ENCODE data around the gene SHH.
"Not testable (repeated sequence)": the region's sequence is repeated elsewhere in the genome, so short reads cannot be mapped to it uniquely, and the experiment has no call there.

Gene SHH

DNA sequence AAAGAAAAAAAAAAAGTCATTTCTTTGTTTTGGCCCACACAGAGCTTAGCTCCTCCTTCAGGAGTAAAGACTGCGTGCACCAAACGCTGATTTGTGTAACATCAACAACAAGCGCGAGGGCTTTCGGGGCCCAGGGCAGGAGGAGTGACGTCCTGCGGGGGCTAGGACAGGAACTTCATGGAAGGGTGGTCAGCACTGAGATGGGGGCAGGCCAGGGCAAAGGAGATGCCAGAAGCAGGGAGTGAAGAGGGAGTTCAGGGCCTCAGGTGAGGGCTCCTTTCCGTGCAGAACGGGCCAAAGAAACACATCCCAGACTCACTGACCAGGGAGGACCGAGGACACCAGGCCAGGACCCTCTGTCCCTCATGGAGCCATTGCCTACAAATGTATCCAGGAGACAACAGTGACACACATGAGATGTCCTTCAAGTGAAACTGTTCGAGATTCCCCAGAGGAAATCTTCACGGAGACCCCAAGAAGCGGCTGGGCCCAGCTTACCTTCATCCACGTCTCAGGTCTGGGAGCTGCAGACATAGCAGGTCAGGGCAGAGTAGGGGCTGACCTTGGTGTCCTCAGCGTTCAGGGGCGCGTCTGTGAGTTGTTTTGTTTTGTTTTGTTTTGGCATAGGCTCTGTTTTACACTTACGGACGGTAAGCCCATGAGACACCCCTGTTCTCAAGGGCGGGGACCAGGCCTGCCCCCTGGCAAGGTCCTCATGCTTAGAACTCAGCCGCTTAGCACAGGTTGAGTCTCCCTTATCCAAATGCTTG is 30.4 kb upstream of the SHH start:
- DNase-seq, result no peak

DNA sequence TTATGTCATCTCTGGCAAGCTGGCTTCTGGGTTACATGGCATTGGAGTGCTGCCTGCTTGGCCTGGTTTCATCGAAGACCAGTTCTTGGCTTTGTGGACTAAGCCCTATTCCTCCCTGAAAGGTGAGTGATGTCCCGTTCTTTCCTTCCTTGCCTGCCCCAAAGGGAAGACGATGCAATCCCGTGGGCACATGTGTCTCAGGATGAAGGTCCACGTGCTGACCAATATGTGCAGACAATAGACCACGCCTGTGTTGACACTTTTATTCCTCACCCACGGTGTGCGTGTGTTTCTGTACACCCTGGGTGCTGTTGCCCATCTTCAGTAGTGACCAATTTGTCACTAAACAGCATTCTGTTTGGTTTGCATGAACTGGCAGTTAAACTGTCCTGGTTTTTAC is 28.6 kb upstream of the SHH start:
- no peak for DNase-seq

DNA sequence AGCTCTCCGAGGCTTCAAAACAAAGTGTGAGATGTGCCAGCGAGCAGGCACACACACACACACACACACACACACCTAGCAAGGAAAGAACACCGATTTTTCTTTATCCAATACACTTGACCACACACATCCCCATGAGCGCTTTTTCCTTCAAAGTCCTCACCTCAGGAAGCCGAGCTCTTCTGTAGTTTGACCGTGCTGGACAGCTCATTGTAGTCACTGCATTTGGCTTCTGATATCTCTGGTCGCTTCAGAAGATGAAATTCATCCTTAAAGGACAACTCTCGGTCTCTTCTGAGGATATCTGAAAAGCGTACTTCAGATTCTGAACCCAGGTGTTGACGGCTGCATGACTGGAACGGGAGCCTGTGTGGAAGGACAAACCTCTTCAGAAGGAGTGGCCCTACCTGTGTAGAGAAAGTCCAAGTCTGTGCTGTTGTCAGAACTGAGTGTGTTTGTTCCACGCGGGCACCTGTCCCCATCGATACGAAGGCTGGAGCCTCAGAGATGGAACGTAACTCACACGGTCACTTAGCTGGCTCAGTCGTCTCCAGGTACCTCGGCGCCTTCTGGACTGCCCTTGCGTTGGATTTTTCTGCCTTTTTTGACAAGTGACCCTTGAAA is 28.1 kb upstream of the SHH start:
- DNase-seq, result no peak

DNA sequence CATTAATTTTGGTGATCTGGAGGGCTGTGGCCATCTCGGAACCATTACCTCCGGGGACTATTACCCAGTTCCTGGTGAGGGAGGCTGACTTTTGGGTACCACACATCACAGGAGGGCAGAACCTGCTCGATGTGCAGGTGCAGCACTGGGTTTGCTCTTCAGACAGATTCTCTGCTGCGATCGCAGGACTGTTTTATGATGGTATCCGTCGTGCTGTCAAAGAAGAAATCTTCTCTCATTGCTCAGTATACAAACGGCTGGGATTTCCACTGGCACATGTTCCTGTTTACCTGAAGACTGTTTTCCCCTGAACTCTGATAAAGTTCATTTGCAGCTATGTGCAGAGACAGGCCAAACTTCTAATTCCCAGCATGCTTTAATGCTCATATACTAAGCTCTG is 27.2 kb upstream of the SHH start:
- no peak for DNase-seq

DNA sequence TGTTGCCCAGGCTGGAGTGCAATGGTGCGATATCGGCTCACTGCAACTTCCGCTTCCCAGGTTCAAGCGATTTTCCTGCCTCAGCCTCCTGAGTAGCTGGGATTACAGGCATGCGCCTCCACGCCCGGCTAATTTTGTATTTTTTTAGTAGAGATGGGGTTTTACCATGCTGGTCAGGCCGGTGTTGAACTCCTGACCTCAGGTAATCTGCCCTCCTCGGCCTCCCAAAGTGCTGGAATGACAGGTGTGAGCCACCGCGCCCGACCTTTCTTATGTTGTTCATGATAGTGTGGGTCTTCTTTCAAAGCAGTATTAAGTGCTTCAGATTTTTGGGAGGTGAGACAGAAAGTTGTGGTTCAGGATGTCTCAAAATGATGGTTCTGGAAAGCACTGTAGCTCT is 26.0 kb upstream of the SHH start:
- not testable (repeated sequence) for DNase-seq

DNA sequence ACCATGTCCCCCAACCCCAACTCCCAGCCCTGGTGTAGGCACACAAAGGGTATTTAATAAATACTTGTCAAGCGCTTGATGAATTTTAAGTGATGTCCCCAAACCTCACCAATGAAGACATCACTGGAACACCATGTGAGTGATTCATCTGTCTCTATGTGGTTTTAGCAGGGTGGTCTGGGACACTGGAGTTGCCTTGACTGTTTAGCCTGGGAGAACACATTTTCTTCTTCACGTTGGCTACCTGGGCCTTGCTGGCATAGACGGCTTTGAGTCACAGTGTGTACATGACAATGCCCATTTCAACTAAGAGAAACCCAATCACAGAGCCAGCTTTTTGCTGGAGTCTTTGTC is 24.8 kb upstream of the SHH start:
- DNase-seq, result no peak

DNA sequence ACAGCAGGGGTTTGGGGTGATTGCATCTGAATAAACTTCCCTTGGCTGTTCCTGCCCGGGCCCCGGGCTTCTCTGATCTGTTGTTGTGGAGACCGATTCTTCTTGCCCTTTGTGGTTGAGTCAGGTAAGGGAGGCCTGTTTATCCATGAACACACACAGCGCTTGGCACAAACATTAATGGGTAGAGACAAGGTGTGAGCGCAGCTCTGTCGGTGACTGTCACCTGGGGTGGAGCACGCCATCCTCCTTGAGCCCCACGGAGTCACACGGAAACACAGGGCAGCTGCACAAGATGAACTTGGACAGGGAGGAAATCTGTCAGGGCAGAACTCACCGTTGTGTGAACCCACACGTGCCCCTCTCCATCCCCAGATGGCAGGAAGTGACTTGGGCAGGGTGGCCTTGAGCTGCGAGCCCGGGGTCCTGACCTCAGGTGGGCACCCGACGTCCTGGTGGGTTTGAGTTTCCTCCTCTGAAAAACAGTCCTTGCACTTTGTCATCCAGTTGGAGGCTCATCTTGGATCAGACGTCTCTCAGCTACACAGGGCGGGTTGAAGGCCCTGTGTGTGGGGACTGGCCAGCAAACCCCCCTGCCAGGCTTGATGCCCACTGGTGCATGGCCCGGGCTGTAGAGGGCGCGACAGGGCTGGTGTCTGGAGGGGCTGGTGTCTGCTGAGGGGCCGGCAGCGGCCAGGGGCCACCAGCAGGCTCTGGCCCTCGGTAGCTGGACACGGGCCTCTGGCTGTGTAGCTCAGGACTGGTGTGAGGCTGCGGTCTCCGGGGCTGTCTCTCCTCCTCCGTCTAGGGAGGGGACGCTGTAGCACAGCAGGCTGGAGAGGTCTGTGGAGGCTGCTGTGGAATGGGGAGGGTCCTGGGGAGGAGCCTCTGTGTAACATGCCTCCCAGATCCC is 24.2 kb upstream of the SHH start:
- DNase-seq, result no peak

DNA sequence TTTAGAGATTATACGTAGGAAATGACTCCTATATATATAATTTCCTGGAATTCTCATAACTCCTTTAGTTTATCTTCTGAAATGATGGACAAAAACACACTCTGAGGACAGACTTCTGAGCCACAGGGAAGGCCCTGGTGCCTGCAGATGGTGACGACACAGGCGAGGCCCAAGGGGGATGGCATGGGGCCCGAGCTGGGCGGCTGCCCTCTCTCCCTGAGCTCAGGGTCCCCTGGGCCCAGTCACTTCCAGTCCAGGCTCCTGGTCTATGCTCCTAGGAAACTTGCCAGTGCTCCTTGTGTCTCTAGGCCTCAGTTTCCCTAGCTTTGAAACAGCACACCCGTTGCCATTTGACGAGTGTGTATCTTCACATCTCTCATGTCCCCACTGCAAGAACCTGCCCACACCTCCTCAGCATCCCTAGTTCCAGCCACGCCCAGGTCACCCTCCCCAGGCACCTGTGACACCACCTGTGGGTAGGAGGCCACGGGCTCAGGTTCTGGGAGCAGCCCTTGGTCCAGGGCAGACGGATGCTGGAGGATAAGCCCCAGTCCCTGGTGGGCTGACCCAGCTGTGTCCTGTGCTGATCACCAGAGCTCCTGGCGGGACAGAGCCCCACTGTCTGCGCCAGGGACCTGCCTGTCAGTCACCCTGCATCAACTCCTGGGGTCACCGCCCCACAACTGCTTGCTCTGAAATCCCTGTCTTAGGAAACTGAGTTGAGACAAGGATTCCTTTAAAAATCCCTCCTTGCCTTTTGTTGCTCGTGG is 23.4 kb upstream of the SHH start:
- DNase-seq, result no peak

DNA sequence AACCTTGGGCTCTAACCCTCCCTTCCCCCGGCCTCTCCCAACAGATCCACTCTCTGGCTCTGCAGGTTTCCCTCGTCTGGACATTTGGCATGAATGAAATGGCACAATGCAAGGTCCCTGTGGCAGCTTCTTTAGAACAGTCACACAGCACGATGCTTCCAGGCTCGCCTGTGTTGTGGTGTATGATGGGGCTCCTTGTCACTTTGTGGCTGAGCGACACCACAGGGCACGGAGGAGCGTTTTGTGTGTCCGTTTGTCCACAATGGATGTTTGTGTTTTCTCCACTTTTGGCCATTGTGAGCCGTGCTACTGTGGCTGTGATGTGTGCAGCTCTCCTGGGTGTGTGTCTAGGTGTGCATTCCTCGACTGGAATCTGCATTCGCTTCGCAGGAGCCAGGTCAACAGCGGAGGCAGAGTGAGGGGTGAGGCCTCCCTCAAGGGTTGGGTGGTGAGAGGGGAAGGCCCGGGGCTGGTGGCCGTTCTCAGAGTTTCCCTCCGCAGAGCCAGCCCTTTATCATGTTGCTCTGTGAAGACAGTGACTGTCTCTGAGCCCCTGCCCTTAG is 22.3 kb upstream of the SHH start:
- DNase-seq, result no peak

DNA sequence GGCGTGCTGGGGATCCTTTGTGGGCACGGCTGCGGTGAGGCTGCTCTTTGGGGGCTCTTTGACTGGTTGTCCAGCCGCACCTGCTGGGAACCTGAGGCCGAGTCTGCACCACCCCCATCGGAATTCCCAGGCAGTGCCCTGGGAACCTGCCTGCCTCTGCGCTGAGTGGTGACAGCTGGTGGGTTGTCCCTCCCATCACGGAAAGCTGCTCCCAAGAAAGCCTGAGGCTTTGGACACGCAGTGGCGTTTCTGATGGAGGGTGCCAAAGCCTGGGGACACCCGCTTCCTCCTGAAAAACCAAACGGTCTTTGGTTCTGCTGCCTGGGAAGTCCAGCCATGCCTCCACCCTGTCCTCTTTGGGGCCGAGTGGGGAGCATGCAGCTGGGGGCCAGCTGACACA is 21.4 kb upstream of the SHH start:
- no peak for DNase-seq

DNA sequence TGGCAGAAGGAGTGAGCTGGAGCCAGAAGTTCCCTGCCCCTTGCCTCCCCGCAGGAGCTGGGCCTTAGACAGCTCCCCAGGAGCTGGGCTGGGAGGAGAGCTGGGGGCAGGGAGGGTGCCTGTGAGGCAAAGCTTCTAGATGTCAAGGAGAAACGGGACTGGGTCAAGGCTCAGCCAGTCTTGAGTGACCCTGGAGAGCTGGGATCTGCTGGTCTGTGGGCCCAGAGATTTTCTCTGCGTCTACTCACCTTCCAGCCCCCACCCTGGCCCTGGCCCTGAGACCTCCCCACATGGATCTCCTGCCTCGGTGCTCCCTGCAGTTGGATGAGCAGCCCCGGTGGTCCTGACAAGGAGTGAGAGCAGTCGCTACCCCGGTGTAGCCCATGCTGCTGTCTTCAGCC is 20.3 kb upstream of the SHH start:
- DNase-seq, result no peak

DNA sequence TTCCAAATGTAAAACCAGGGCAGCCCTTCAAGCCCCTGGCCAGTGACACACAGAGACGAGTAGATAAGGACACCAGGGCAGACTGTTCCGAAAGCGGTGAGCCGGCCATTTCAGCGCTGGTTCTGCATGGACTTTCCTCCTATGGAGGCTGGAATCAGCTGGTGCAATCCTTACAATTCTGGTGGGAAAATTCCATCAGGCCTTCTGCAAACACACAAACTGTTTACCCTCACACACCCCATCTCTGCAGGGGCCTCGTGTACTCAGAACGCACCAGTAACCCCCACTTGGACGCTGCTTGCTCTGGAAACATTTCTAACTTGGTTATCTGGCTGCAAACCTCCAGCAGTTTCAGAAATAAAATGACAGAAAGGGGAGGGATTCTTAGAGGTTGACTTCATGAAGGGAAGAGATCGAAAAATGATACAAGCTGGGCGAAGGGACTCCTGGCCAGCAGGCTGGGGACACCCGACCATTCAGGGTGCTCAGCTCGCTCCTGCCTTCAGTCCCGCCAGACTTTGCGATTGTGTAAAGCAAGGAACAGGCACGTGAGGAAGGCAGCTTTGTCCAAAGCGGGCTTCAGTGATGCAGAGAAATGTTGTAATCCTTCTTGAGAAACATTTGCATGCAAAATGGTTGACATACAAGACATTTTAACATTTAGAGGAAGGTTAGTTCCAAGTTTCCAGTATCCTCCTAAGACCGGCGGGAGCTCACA is 19.7 kb upstream of the SHH start:
- DNase-seq, result no peak

DNA sequence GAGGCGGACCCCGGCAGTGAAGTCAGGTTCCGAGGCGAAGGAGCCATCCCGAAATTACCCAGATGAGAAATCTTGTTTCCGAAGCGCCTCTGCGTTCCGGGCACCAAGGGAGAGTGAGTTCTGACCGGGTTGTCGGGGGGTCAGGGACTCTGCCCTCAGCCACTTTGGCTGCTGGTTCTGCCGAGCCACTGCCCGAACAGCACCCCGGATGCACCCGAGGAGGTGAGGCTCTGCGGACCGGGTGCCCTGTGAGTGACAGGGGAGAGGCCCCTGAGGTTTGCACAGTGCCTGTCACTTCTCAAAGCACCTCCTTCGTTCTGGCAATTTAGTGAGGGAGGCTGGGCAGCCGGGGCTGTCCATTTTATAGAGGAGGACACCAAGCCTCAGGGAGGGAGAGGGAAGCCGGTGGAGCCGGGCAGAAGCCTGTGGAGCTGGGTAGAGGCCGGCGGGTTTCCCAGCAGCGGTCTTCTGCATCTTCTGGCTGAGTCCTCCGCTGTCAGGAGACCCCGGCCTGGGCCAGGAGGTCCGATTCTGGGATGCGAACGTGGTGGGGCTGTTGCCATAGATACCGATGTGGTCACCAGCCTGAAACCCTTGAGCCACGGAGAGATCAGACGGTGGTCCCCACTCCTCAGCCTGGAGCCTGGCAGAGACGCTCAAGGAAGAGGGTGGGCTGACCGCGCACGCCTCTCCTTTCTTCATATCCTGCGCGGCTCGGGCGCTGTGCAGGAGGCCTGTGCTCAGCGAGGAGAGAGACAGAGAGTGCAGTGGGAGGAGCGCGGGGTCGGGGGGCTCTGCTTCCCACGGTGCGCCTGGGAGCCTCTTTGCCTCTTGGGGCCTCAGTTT is 18.9 kb upstream of the SHH start:
- no peak for DNase-seq

DNA sequence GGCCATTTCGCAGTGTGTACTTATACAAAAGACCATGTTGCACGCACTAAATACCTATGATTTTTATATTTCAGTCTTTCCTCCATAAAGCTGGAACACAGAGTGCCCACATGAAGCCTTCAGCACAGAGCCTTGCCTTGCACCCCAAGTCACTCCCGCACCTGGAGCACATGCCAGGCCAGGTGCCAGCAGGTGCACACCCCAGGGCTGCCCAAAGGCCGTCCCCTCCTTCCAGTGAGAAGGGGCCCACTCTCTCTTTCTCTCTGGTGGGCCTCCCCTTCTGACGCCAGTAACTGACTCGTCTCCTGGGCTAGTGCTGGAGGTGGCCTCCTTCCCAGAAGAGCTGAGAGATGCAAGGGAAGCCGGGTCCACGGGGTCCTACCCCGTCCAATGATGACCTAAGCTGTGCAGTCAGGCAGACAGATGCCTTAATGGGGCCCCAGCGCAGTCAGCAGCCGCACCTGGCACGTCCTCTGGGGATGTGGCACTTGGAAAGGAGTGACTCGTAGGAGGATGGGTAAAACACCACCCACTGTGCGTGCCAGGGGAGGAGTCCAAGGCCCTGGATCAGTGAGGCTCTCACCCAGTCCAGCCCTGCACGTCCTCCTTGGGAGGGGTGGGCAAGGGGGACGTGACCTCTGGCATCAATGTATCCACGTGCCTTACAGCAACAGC is 17.7 kb upstream of the SHH start:
- no peak for DNase-seq

DNA sequence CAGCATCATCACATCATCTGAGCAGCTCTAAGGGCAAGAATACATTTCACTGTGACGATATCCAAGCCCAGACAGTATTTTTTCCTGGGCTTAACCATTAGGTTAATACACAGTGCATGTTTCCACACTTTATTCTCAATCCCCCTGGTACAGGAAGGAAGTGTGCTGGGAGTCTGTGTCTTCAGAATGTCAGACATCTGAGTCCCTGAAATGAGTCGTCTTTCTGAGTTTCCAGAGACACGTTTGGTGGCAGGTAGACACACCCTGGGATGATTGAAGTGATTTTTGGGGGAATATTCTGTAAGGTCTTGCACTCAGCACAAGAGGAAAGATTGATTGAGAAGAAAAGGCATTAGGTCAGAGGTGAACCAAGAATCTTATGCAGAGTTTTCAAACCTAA is 13.1 kb upstream of the SHH start:
- no peak for DNase-seq

DNA sequence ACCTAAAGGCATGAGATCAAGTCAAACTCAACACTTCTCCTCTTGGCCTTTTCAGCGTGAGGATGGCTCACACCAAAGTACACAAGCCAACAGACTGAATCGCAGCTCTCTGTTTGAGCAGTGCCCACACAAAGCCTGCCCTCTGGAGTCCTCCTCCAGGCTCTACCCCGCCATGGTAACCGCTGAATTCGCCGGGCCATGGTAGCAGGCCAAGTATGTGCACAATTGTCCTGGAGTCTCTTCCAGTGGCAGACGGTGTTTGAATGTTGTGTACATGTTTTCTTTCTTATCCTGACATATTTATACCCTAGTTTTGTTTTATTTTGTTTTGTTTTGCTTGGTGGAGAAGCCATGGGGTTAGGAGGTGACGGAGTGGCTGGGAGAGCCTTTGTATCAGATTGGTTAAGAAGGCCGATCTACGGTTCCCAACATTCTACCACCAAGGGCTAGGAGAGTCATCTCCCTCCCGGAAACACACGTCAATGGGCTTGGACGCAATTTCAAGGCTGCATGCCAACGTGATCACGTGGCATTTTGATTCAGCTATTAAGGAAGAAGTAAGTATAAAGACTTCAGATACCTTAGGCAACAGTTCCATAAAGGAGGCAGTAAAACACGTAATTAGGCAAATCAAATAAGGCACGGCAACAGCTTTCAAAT is 12.1 kb upstream of the SHH start:
- DNase-seq, result no peak

DNA sequence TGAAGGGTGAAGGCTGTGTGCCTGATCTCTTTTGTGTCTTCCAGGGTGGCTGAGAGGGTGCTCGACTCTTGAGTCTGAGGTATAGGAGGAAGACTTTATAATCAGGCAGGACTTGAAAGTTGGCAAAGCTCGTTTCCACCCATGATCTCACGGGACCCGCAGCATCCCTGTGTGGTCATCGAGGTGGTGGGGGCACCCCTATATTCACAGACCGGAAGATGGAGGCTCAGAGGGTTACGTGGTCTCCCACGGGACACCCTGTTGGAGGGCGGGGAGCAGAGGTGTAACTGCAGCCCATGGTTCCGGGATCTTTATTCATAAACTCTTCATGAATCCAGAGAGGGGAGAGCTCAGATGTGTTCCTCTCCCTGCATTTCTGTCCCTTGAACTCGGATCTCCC is 9.6 kb upstream of the SHH start:
- no peak for DNase-seq

DNA sequence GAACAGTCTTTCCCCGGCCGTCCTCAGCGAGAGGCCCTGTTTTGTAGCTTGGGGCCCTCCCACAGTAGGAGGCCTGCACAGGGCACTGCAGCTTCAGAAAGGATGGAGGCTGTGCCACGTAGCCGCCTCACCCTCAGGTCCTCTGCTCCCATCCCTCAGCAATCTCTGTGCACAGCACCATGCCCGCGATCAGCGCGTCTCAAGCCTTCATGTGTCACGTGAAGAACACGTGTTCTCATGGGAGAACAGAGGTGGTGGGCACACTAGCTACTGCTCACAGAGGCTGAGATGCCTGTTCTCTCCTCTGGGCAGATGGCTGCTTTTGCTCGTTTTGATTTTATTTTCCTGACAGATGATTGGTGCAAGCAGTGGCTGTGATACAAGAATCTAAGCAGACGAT is 8.5 kb upstream of the SHH start:
- DNase-seq, result no peak

DNA sequence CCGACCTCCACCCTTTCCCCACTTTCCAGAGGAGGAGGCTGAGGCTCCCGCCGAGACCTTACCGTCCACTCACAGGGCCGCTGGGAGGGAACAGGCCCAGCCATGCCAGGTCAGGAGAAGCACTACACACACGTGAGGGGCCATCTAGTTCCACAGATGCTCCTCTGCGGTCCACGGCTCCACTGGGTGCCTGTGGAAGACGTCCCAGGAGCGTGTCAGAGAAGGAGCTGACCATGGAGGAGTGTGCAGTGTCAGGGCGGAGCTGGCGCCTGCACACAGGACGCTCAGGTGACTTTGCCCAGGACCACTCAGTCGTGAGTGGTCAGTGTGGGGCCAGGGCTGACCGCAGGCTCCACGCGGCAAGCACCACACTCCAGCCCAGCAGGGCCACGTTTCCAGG is 8.0 kb upstream of the SHH start:
- DNase-seq, result no peak

DNA sequence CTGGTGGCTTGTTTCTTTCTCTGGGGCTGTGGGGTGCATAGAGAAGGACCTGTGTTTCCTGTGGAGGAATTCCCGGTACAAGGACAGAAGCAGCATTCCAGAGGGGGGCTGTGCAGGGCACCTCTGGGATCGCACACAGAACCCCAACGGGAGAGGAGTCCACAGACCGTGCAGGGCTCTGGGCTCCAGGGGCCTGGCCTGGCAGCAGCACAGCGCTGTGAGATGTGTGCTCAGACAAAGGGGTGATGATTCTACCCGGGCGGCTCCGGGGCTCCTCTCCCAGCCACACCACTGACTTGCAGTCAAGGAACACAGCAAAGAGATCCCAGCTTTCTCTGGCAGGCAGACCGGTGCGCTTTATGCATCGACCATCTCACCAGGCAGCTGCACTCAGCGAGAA is 6.9 kb upstream of the SHH start:
- no peak for DNase-seq

All from NCI-H2081 treated with DMSO at 0.1 percent for 48 hours (cell line).